Lower leg skin (tissue), 4 donors: ENCODE results near the gene INSL3. TPM values are rescaled to one million over a fixed set of nuclear protein-coding genes. Genes with fewer than 3 reads are reported as not detected.

Experiments
- DNase-seq, 2 donors: peaks; one replicate each; pipeline ENCODE4 v3.0.0-alpha.2; 2019; ENCODE audit warnings: low spot score in 2 of 2
- H3K4me3 ChIP-seq: fragments of 200-600 bp; sonication (generic); 2 replicates; pipeline ENCODE4 v1.5.1; 2017; ENCODE audit warnings: mild to moderate bottlenecking, low read depth; ENCODE audit not compliant: poor library complexity, severe bottlenecking
- CTCF ChIP-seq, 3 donors: fragments of 450-650 bp; IDR thresholded peaks; one replicate each; pipeline ENCODE4 v1.5.1; 2016; ENCODE audit warnings: antibody characterized with exemption in 3 of 3, mild to moderate bottlenecking in 3 of 3, moderate library complexity in 2 of 3
- POLR2A ChIP-seq, 2 donors: fragments of 450-650 bp; IDR thresholded peaks; one replicate each; pipeline ENCODE4 v1.6.1; 2016 to 2017; ENCODE audit warnings: antibody characterized with exemption in 2 of 2, mild to moderate bottlenecking in 1 of 2, moderate library complexity in 1 of 2
- WGBS, 2 donors: methylation state at CpG; one replicate each; pipeline ENCODE4 v1.1.5; 2018; 5-methylcytosine and 5-hydroxymethylcytosine counted together
- intact Hi-C: fragments of 100-400 bp; cut with DNase I; formaldehyde crosslinking; loops from one replicate; pipeline ENCODE4 v1.15.0; 2023; ENCODE audit warnings: low total_unique reads
- total RNA-seq, 4 donors: library from RNA; depleted of rRNA; stranded (reverse); fragments of >200 nt; gene quantifications; one replicate each; pipeline ENCODE4 v1.1.0, GENCODE V29; 2016

Gene INSL3
- total RNA-seq, 4 donors from 2014 or later, result not detected

GRCh38 chr19:17772172-17772571 is 49.1 kb downstream of the INSL3 start:
- no peak overlapping the region for H3K4me3 ChIP-seq
- intact Hi-C loops, result no loop called here
- TF ChIP-seq CTCF (IDR thresholded peaks at IDR 0.05) (no peak), POLR2A (IDR thresholded peaks at IDR 0.05) (no peak)
- WGBS, 2 donors, result 93 to 98% methylated on average over 3 to 4 of the region's 4 CpGs
- no peak for DNase-seq

- H3K4me3 ChIP-seq, result no peak overlapping the region
- no peak for DNase-seq
- intact Hi-C loops, result no loop called here
- TF ChIP-seq CTCF (IDR thresholded peaks at IDR 0.05), result no peak
- no peak for TF ChIP-seq POLR2A (IDR thresholded peaks at IDR 0.05)
- 80 to 84% methylated on average over 12 to 13 of the region's 13 CpGs for WGBS, 2 donors
These were observed 50.7 kb downstream of the INSL3 start for GRCh38 chr19:17770613-17771012.

GRCh38 chr19:17767559-17767958 is 53.8 kb downstream of the INSL3 start:
- intact Hi-C loops, result no loop called here
- no peak for DNase-seq
- WGBS, 2 donors, result 37 to 59% methylated on average over 1 of the region's 1 CpG
- no peak overlapping the region for H3K4me3 ChIP-seq
- TF ChIP-seq POLR2A (IDR thresholded peaks at IDR 0.05), result no peak
- no peak for TF ChIP-seq CTCF (IDR thresholded peaks at IDR 0.05)

- intact Hi-C loops, result no loop called here
- DNase-seq, result peak; percentile 63 to 94
- TF ChIP-seq POLR2A (IDR thresholded peaks at IDR 0.05) (no peak), CTCF (IDR thresholded peaks at IDR 0.05) (peak in 1 of 3 donors; percentile 36)
- WGBS, 2 donors, result 7 to 13% methylated on average over 23 to 29 of the region's 29 CpGs
- H3K4me3 ChIP-seq, result no peak overlapping the region
These were observed 54.7 kb downstream of the INSL3 start for GRCh38 chr19:17766543-17767131.

Other genes with a start within 250 kb of the INSL3 start
- not detected for gene UNC13A, start 133.2 kb downstream of the INSL3 start, total RNA-seq
- 10 to 100 TPM; 10.8 to 32.7 (median 24.5) TPM for gene MAP1S, start 102.0 kb downstream of the INSL3 start, total RNA-seq
- 10 to 100 TPM; 38.7 to 78.4 (median 56.3) TPM for gene FCHO1, start 70.0 kb downstream of the INSL3 start, total RNA-seq
- gene B3GNT3, start 26.4 kb downstream of the INSL3 start, total RNA-seq, result 10 to 100 TPM in 2 of 4 donors, 1 to 10 TPM in 2; 2.9 to 18.3 (median 10.7) TPM
- 1 to 10 TPM; 2.1 to 4.0 (median 3.7) TPM for gene JAK3, start 26.5 kb upstream of the INSL3 start, total RNA-seq
- 1,000 to 10,000 TPM; 2,094 to 3,301 (median 2,396) TPM for gene RPL18A, start 38.4 kb upstream of the INSL3 start, total RNA-seq
- not detected for gene SLC5A5, start 50.4 kb upstream of the INSL3 start, total RNA-seq
- 10 to 100 TPM; 32.6 to 91.9 (median 47.4) TPM for gene CCDC124, start 111.5 kb upstream of the INSL3 start, total RNA-seq
- under 1 TPM in 1 of 4 donors, not detected in 3; 0.36 TPM for gene KCNN1, start 145.6 kb upstream of the INSL3 start, total RNA-seq
- gene ARRDC2, start 186.7 kb upstream of the INSL3 start, total RNA-seq, result 10 to 100 TPM; 54.1 to 92.8 (median 73.5) TPM